GM21529 (cell line): ENCODE data around the gene G3BP1.
"Not testable (repeated sequence)": the region's sequence is repeated elsewhere in the genome, so short reads cannot be mapped to it uniquely, and the experiment has no call there.

Experiments
- ATAC-seq: cut with Tn5 transposase; IDR thresholded peaks from one replicate; pipeline ENCODE4 v1.9.1; 2021; ENCODE audit not compliant: unreplicated experiment

The G3BP1 gene

GRCh38 chr5:151771259-151772028 is at the start of gene G3BP1:
Gene G3BP1, plus strand, starts transcription at chr5:151771954. Its CDS starts 14,667 bp downstream, at chr5:151786621.
- peak; percentile 81 for ATAC-seq

DNA sequence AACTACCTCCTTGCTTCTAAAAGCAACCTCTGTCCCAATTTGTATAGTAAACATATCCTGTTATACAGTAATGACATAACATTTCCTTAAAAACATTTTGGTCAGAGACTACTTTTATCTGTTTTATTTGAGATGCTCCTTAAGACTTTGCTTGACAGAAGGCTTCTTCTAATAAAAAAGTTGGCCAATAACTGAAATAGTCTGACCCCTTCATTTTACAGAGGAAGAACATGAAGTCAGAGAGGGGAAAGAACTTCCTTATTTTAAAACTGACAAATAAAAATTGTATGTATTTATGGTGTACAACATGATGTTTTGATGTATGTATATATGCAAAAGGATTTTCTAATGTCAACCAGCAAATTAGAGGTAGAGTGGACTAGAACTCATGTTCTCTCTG is 49.2 kb upstream of the G3BP1 start:
- no peak for ATAC-seq

DNA sequence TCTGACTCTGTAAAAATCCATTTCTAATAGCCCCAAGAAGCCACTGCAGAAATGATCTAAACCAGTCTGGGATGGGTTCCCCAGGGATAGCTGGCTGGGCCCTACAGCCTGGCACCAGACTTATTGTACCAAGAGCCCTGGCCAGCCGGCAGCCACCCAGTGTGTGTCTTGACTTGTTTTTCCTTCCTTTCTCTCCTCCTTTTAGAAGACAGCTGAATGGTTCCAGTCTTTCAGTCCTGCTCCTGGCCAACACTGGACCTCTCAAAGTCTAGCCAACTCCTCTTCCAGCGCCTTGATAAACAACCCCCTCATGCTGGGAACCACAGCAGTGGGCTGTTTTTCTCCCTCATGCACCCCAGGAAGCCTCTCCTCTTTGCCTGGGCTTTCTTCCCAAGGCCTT is 47.4 kb upstream of the G3BP1 start:
- no peak for ATAC-seq

GRCh38 chr5:151729597-151729996 is 42.2 kb upstream of the G3BP1 start:
- ATAC-seq: not testable (repeated sequence)

GRCh38 chr5:151730381-151730780 is 41.4 kb upstream of the G3BP1 start:
- ATAC-seq: no peak

GRCh38 chr5:151733358-151734063 is 38.2 kb upstream of the G3BP1 start:
- ATAC-seq: no peak

DNA sequence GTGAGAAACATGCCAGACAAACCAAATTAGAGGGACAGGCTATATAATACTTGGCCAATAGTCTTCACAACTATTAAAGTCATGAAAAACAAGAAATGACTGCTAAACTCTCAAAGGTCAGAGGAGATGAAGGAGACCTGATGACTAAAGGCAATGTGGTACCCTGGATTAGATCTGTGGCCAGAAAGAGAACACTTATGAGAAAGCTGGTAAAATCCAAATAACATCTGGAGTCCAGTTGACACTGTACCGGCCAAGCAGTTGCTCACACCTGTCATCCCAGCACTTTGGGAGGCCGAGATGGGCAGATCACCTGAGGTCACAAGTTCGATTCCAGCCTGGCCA is 37.7 kb upstream of the G3BP1 start:
- ATAC-seq: no peak

GRCh38 chr5:151735646-151736045 is 36.1 kb upstream of the G3BP1 start:
- ATAC-seq: no peak

- ATAC-seq: no peak
Observed at GRCh38 chr5:151737431-151737830, 34.3 kb upstream of the G3BP1 start.

- ATAC-seq: no peak
Observed at GRCh38 chr5:151738125-151738848, 33.5 kb upstream of the G3BP1 start.

GRCh38 chr5:151739395-151739794 is 32.4 kb upstream of the G3BP1 start:
- no peak for ATAC-seq

GRCh38 chr5:151739939-151740335 is 31.8 kb upstream of the G3BP1 start:
- ATAC-seq: no peak

DNA sequence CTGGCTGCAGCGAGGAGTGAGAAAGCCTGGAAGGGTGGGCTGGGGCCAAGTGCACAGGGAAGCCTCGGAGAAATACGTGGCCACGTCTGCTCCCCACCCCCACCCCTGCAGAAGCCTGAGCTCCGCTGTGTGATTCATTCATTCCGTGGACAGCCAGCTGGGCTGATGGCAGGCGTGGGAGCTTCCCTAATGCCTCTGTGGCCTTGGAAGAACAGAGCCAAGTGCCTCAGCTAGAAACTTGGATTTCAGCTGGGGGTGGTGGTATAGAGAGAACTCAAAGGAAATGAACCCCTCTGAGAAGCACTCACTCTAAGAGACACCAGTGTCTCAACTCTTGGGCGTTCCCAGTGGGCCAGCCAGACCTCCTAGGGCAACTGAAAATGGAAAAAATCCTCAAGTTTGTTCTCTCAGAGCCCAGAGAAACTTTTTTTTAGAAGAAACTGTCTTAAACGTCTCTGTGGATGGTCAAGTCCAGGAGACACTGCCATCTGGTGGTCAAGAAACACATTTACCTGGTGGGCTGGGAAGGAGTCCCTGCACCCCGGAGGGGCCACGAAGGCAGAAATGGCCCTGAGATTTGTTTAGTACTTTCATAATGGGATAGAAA is 31.3 kb upstream of the G3BP1 start:
- peak; percentile 77 for ATAC-seq

- peak; percentile 15 for ATAC-seq
Observed at GRCh38 chr5:151740958-151741373, 30.8 kb upstream of the G3BP1 start.

- no peak for ATAC-seq
Observed at GRCh38 chr5:151741678-151742423, 29.9 kb upstream of the G3BP1 start.

- no peak for ATAC-seq
Observed at GRCh38 chr5:151742870-151743294, 28.9 kb upstream of the G3BP1 start.

GRCh38 chr5:151743530-151743929 is 28.2 kb upstream of the G3BP1 start:
- no peak for ATAC-seq

GRCh38 chr5:151745071-151745705 is 26.6 kb upstream of the G3BP1 start:
- ATAC-seq: no peak

GRCh38 chr5:151750121-151750520 is 21.6 kb upstream of the G3BP1 start:
- no peak for ATAC-seq

- no peak for ATAC-seq
Observed at GRCh38 chr5:151751091-151751490, 20.7 kb upstream of the G3BP1 start.
